Activated T-helper 1 cell treated with anti-CD3 and anti-CD28 coated beads, Interleukin-2, amount 50 U/mL, for 16 hours (primary cell): ENCODE results near the gene ZFHX3.

ENCODE experiments used
- DNase-seq, 2 donors: peaks; one replicate each; pipeline ENCODE4 v3.0.0-alpha.2; 2020; ENCODE audit warnings: low read depth in 1 of 2, low spot score in 1 of 2

ZFHX3 gene

DNA sequence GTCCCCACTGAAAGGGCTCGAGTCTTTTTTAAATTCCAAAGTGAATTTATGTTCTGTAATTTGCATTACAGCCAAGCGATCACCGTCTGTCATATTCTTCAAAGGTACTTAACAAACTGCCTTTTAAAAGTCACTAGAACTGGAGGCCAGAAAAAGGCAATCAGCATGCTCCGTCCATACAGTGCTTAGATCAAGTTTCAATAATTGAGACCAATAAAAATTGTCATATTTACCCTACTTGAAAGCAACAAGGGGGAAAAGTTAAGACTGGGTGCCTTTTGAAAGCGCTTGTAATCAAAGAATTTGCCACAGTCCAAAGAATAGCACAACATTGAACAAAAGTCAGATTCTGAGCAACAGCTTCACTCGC is 9.0 kb upstream of the ZFHX3 start:
- DNase-seq, result no peak

DNA sequence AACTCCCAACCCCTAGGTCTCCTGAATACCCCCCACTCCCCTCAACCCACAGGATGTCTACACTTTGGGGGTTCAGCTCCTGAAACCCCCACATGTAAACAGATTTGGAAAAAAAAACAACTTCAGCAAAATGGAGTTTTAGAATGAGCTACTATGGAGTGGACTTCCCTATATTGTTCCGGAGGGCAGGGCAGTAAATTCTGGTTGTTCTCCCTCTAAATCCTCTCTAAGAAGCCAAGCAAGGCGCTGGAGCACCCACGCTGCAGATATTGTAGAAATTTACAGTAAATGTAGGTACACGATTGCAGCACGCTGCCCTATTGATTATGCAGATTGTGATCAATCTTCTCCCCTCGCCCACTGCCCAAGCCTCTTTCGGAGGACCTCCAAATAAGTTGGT is 8.5 kb upstream of the ZFHX3 start:
- DNase-seq, result no peak

- DNase-seq, result no peak
Observed at GRCh38 chr16:73054813-73055482, 7.0 kb upstream of the ZFHX3 start.

DNA sequence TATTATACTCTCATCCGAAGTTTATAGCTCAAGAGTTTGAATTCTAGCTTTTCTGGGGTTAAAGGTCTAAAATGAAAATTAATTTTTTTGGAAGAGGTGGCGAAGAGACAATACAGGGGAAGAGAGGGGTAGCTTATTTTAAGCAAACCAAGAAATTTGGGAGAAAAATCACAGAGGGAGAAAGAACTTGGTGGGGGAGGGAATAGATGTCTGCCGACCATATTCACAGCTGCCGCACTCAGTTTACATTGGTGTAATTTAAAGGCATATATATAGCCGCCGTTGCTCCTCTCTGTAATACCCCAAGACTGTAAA is 6.5 kb upstream of the ZFHX3 start:
- no peak for DNase-seq

DNA sequence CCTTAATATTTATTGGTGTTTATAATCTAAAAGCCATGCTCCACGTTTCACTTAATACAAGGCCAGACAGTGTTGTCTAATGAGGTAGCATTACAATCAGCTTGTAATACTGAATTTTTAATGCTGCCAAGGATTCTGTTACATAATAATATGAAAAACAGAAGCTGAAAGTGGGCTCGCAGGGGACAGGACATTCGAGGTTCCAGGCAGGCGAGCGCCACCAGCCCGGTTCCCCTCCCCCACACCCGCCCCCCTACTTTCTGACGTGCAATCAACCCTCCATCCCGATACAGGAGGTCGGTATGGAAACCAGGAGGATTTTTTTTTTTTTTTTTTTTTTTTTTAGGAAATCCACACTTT is 6.2 kb upstream of the ZFHX3 start:
- no peak for DNase-seq

GRCh38 chr16:73053364-73054124 is 5.6 kb upstream of the ZFHX3 start:
- no peak for DNase-seq

DNA sequence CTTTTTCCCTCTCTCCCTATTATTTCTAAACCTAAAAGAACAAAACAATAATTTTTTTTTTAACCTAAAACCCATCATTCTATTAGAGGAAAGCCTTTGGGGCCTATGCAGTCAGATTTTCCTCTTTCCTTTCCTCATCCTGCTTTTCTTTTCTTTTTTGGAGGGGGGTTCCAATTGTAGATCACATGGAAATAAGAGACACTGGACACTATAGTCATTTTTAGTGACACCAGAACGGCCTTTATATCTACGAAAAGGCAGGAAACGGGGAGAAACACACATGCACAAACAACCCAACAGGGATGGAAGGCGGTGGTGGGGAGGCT is 5.1 kb upstream of the ZFHX3 start:
- no peak for DNase-seq

DNA sequence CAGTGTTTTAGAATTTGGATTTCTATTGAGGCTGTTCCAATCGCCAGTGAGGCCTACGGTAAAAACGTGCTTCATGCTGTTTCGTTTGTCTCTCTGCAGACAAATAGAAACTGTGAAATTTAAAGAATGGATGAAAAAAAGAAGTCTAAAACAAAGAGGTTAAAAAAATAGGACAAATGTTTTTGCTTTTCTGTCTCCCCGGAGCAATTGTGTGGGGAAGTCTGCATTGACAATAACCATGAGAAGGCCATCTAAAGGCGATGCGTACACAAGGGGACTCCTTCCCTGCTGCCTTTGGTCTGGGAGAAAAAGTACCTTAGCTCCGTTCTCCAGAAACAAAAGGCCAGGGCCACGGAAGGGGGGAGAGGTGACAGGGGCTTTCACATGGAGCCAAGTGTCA is 4.6 kb upstream of the ZFHX3 start:
- DNase-seq, result no peak

- no peak for DNase-seq
Observed at GRCh38 chr16:73051961-73052360, 4.0 kb upstream of the ZFHX3 start.

GRCh38 chr16:73051226-73051625 is 3.3 kb upstream of the ZFHX3 start:
- no peak for DNase-seq

DNA sequence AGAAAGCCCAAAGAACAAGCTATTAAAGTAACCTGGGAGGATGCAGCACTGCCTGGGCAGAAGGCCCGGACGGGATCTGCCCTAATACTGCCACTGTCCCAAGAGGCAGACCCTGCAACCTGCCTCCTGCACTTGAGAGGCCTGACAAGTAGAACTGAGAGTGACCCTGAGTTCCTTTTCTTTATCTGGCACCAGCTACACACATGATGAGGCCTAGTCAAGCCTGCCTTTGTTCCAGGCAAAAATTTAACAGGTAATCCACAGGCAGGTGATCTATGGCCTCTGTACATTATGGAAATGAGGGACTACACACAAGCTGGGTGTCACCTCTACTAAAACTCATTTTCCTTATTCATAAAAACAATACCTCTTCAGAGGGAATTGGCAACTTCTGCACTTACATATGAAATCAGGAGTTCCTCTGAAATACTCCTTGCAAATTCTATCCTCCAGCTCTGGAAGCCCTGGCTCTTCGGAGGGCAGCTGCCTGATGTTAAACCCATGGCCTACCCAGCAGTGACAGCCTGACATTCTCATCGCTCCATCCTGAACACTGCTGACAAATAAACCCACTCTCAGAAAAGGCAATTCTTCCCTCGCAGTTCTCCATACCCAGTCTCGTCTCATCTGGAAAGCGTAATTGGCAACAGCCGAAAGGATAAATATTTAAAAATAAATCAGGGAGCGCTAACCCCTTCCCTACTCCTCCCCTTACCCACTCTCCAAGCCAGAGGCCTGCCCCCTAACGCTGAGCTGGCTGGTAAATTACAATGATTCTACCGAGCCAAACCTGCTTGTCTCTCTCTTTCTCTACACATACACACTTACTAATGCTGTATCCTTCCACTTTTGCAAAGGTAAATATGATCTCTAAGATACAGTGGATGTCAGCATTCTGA is 2.5 kb upstream of the ZFHX3 start:
- no peak for DNase-seq

GRCh38 chr16:73049511-73049910 is 1.6 kb upstream of the ZFHX3 start:
- DNase-seq, result no peak

- no peak for DNase-seq
Observed at GRCh38 chr16:73049091-73049490, 1.2 kb upstream of the ZFHX3 start.

DNA sequence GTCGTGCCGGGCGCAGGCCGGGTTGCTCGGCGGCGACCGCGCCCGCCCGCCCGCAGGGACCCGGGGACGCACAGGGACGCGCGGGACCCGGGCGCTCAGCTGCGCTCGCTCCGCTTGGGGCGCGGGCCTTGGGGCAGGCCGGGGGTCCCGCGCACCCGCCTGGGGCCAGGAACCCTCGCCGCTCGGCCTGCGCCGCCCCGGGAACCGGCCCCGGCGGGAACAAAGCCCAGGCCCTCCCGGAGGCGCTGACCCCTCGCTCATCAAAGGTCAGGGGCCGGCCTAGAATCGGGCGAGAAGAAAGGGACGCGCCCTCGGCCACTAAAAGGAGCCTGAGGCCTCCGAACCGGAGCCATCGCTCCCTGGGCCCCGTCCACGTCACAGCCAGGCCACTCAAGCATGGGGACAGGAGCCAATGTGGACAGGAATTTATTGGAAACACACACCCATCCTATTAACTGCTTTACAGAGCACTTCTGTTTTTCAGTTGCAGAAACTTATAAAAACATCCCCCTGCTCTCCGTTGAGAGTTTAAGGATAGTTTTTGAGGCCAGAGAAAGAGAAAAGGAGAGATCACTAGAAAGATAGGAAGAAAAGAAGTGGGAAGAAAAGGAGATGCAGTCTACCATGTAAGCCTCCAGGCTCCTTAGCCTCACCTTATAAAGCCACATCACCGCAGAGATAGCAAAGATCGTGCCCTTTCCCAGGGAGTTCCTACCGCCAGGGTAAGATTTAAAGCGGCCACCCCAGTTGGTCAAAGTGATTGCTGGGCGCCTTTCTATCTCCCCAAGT is 558 bp upstream of the ZFHX3 start:
- no peak for DNase-seq

DNA sequence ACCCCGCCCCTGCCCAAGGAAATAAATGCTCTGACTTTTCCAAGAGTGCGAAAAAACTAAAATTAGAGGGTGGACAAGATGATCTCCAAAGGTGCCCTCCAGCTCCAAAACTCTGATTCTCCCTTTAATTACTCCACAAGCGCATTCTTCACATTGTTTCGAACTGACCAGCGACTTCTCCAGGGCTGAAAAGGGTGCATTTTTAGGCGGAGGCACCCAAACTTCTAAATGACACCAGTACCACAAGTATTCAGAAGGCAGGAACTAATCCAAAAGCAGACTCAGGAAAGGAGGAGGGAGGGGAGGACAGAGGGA is 750 bp downstream of the ZFHX3 start:
- DNase-seq, result no peak

DNA sequence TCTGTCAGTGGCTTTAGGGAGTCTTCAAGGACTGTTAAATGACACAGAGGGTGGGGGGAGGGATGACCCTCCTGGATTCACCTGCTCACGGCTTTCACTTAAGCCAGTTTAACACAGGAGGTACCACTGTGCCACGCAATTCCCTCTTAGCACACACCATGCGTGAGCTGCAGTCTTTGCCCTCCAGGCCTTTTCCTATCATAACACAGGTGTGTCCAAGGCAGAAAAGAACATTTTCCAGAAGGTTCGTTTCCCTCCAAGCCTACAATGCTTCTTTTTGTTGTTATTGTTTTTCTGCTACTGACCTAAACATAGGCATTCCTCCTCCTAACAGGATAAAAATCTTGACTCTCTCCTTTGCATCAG is 1.1 kb downstream of the ZFHX3 start:
- no peak for DNase-seq

DNA sequence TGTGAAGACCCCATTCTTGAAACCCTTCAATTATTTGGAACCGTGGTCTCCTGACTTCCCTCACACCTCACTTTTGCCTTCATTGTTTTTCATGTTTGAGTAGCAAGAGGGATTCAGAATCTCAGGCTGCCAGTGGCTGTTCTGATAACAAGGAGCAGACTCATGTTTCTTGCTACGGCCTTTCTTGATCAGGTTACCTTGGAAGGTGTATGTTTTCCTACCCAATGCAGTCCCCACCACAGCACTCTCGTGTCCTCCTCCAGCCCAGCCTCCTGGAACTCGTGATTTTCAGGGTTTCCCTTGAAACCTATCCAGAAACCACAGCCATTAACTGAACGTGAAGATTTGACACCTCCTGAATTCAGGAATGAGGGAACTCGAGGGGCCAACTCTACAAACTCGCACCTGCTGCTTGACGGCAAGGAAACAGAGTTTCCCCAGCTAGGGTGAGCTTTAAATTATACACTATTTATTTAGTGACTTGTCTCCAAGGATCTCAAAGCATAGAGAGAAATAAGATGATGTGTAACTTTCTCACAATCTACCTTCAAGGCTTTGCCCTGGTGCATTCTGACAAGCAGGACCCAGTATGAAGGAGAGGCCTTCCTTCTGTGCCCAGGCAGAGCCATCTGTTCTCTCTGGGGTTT is 1.6 kb downstream of the ZFHX3 start:
- DNase-seq, result no peak

DNA sequence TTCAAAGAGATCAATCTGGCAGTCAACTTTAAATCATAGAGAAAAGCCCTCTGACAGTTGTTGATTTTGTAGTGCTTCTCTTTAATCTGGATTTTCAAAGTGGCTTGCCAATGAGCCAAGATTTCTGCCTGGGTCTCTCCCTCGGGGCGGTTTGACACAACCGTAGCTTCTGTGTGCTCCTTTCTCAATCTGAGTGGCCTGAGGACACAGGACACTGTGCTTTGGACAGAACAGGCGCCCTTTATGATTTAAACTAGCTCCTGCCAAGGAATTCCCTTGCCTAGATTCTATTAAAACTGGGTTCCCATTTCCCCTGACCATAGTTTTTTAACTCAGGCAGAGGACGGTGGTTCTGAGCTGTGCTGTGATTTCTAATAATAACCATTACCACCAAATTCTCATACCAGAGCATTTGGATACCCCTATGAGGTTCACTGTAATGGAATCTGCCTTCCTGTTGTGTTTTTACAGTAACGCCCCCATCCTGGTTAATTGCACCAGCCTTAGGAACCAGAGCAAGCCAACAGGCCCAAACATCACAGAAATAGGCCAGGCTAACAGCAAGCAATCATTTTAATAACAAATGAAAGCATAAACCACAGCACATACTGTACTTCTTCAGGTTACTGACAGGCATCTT is 4.0 kb downstream of the ZFHX3 start:
- no peak for DNase-seq

DNA sequence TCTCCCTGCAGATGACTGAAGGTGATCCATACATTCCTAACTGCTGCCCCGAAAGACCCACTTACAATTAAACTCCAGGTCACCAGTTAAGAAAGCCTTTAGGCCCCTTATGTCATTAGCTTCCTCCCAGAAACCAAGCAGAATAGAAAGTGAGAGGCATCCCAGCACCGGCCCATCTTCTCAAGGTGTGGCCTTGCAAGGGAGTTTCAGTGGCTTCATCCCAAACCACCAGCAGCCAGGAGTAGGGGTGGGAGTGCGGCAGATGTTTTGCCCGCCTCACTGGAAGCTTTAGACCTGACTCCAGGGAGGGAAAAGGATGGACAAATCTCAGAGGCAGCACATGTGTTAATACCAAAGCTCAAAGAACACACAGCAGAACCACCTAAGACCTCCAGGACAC is 5.1 kb downstream of the ZFHX3 start:
- no peak for DNase-seq

GRCh38 chr16:73041676-73042075 is 6.3 kb downstream of the ZFHX3 start:
- no peak for DNase-seq
